ENCODE data around the gene NUDCD3.
A peak's percentile ranks its signal among the peaks of the same experiment; 100 is the strongest.

Gene NUDCD3

DNA sequence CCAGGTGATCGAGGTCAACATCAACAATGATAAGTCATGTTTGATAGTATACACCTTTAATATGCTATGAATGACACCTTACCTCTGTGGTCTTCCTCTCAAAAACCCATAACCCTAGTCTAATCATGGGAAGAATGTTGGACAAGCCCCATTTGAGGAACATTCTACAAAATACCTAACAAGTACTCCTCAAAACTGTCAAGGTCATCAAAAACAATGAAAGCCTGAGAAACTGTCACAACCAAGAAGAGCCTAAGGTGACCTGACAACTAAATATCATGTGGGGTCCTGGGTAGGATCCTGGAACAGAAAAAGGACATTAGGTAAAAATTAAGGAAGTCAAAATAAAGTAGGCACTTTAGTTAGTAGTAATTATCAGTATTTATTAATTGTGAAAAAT, 5.9 kb upstream of the NUDCD3 start:
- TF ChIP-seq L3MBTL2 (conservative IDR thresholded peaks at IDR 0.05) (no peak), SP1 (IDR thresholded peaks at IDR 0.05) (no peak), ZNF384 (IDR thresholded peaks at IDR 0.05) (no peak), FOXK2 (IDR thresholded peaks at IDR 0.05) (no peak), LEF1 (IDR thresholded peaks at IDR 0.05; ENCODE audit: borderline replicate concordance) (no peak), FOXM1 (IDR thresholded peaks at IDR 0.05; ENCODE audit: borderline replicate concordance) (no peak), CTBP1 (IDR thresholded peaks at IDR 0.05; ENCODE audit: borderline replicate concordance) (no peak), SUZ12 (IDR thresholded peaks at IDR 0.05) (no peak), BHLHE40 (IDR thresholded peaks at IDR 0.05; ENCODE audit: borderline replicate concordance) (no peak), TARDBP (IDR thresholded peaks at IDR 0.05) (no peak), ELF4 (IDR thresholded peaks at IDR 0.05) (no peak), HDGF (IDR thresholded peaks at IDR 0.05; ENCODE audit: borderline replicate concordance) (no peak), NFRKB (IDR thresholded peaks at IDR 0.05) (no peak), ARNT (IDR thresholded peaks at IDR 0.05) (no peak), FOXA1 (IDR thresholded peaks at IDR 0.05) (no peak)
- TF ChIP-seq, protein P1, sequence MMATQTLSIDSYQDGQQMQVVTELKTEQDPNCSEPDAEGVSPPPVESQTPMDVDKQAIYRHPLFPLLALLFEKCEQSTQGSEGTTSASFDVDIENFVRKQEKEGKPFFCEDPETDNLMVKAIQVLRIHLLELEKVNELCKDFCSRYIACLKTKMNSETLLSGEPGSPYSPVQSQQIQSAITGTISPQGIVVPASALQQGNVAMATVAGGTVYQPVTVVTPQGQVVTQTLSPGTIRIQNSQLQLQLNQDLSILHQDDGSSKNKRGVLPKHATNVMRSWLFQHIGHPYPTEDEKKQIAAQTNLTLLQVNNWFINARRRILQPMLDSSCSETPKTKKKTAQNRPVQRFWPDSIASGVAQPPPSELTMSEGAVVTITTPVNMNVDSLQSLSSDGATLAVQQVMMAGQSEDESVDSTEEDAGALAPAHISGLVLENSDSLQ (IDR thresholded peaks at IDR 0.05), result no peak
- ChIA-PET CTCF (no interaction called here), POLR2A (no interaction called here)
- DNase-seq (ENCODE audit: extremely low spot score), result no peak

DNA sequence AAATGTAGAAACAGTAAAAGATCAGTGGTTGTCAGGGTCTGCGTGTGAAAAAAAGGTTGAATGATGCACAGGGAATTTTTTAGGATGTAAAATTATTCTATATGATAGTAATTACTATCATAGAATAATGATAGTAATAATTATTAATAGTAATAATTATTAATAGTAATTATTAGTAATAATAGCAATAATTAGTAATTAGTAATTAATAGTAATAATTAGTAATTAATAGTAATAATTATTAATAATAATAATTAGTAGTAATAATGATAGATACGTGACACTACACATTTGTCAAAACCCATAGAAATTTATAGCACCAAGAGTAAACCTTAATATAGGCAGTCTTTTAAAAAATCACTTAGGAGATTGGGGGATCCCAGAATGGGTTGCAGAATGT, 4.5 kb upstream of the NUDCD3 start:
- TF ChIP-seq ELF4 (IDR thresholded peaks at IDR 0.05) (no peak), BHLHE40 (IDR thresholded peaks at IDR 0.05; ENCODE audit: borderline replicate concordance) (no peak)
- ChIA-PET CTCF (no interaction called here), POLR2A (no interaction called here)
- DNase-seq (ENCODE audit: extremely low spot score), result no peak

DNA sequence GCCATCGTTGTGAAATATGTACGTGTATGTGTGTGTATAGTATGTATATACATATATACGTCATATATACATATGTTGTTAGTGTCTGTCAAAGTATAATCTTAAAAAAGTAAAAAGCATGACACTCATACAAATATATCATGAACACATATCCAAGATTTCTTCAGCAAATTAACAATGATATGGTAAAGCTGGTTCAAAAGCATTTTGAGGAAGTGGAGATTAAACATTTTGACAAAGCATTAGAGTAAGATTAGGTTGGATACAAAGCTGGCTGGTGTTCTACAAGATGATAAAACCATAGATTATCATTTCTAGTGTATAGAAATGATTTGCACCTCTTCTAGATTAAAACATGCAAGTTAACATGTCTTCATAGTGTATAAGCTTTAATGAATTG, 771 bp upstream of the NUDCD3 start:
- ChIA-PET POLR2A (interaction anchor here (0.6 to 1.6 kb wide), 7 partner anchors 20 to 395 kb away, joined by 3 to 7 read pairs (median 3); partner anchors contain the start of genes DDX56 and OGDH), CTCF (interaction anchor here (2.0 kb wide), 1 partner anchor 74 kb away, joined by 4 read pairs; no protein-coding TSS in a partner anchor)
- TF ChIP-seq NFRKB (IDR thresholded peaks at IDR 0.05) (no peak), FOXA1 (IDR thresholded peaks at IDR 0.05) (no peak), SP1 (IDR thresholded peaks at IDR 0.05) (no peak), FOXM1 (IDR thresholded peaks at IDR 0.05; ENCODE audit: borderline replicate concordance) (no peak), TARDBP (IDR thresholded peaks at IDR 0.05) (no peak), HDGF (IDR thresholded peaks at IDR 0.05; ENCODE audit: borderline replicate concordance) (no peak), CTBP1 (IDR thresholded peaks at IDR 0.05; ENCODE audit: borderline replicate concordance) (no peak), LEF1 (IDR thresholded peaks at IDR 0.05; ENCODE audit: borderline replicate concordance) (no peak), L3MBTL2 (conservative IDR thresholded peaks at IDR 0.05) (no peak), BHLHE40 (IDR thresholded peaks at IDR 0.05; ENCODE audit: borderline replicate concordance) (no peak), SUZ12 (IDR thresholded peaks at IDR 0.05) (no peak), ARNT (IDR thresholded peaks at IDR 0.05) (no peak), ZNF384 (IDR thresholded peaks at IDR 0.05) (no peak), ELF4 (IDR thresholded peaks at IDR 0.05) (no peak)
- TF ChIP-seq, protein P1 (IDR thresholded peaks at IDR 0.05), result no peak
- no peak for DNase-seq (ENCODE audit: extremely low spot score)

DNA sequence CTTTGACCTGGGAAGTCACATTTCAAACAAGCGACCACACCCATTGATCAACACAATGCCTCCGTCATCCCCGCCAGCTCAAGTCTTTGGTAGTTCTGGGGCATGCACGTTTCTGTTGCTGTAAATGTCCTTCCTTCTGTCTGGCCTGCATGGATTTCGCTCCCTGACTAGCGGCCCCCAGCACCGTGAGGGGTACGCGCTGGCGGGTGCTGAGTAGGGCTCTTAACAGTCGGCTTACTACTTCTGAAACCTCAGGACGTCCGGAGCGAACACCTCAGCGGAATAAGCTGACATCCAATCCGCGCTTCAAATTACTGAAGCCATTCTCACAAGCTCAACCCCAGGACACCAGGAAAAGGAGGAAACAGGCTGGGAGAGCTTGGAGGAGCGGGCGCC, 505 bp downstream of the NUDCD3 start:
- TF ChIP-seq SUZ12 (IDR thresholded peaks at IDR 0.05) (no peak), CTBP1 (IDR thresholded peaks at IDR 0.05; ENCODE audit: borderline replicate concordance) (no peak), TARDBP (IDR thresholded peaks at IDR 0.05) (no peak), L3MBTL2 (conservative IDR thresholded peaks at IDR 0.05) (no peak), LEF1 (IDR thresholded peaks at IDR 0.05; ENCODE audit: borderline replicate concordance) (no peak), FOXK2 (IDR thresholded peaks at IDR 0.05) (no peak), HDGF (IDR thresholded peaks at IDR 0.05; ENCODE audit: borderline replicate concordance) (no peak), ZNF384 (IDR thresholded peaks at IDR 0.05) (no peak), ELF4 (IDR thresholded peaks at IDR 0.05) (no peak), NFRKB (IDR thresholded peaks at IDR 0.05) (no peak), FOXM1 (IDR thresholded peaks at IDR 0.05; ENCODE audit: borderline replicate concordance) (no peak), FOXA1 (IDR thresholded peaks at IDR 0.05) (no peak), BHLHE40 (IDR thresholded peaks at IDR 0.05; ENCODE audit: borderline replicate concordance) (no peak), ARNT (IDR thresholded peaks at IDR 0.05) (no peak)
- TF ChIP-seq, protein P1 (IDR thresholded peaks at IDR 0.05), result no peak
- CTCF ChIA-PET, result interaction anchor here (0.6 to 2.0 kb wide), 3 partner anchors 12 to 75 kb away, joined by 3 to 4 read pairs (median 4); no protein-coding TSS in a partner anchor
- DNase-seq (ENCODE audit: extremely low spot score), result no peak

DNA sequence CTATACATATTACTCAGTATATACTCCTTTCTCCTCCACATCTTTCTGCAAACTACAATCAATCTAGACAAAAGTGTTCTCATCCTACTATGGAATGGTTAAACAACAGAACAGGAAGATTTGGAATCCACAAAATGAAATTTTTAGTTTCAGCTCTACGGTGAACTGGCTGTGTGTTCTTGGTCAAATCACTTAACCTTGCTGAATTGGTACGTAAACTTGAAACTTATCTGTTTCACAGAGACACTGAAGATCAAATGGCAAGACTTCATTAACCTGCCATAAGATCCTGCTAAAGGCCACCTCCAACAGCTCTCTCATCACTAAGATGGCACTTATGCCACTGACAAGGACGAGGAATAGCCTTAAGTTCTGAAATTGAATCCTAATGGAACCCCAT, 1.5 kb downstream of the NUDCD3 start:
- TF ChIP-seq BHLHE40 (IDR thresholded peaks at IDR 0.05; ENCODE audit: borderline replicate concordance) (no peak), LEF1 (IDR thresholded peaks at IDR 0.05; ENCODE audit: borderline replicate concordance) (no peak)
- TF ChIP-seq, protein P1 (IDR thresholded peaks at IDR 0.05), result no peak
- no peak for DNase-seq (ENCODE audit: extremely low spot score)
- ChIA-PET CTCF (interaction anchor here (0.6 kb wide), 1 partner anchor 26 kb away, joined by 4 read pairs; no protein-coding TSS in a partner anchor), POLR2A (no interaction called here)

More for the DNA sequence above, 505 bp downstream of the NUDCD3 start:
- POLR2A ChIA-PET, result interaction anchor here (0.6 to 1.6 kb wide), 7 partner anchors 9 to 736 kb away, joined by 3 to 7 read pairs (median 3); no protein-coding TSS in a partner anchor

DNA sequence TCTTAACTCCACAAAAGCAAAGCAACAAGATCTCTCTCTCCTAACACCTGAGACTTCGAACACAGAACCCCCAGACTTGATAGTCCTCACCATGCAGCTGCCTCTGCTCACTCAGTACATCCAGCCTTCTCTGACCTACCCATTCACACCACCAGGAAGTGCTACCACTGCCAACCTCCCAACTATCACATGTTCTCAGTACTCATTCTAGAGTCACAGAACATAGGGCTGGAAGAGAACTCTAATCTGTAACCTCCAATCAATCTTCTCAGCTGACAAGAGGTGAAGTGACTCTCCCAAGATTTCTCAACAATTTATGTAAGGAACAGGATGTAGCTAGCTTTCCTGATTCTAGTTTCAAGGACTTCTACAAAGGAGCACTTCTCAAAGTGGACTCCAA, 3.8 kb downstream of the NUDCD3 start:
- no peak for TF ChIP-seq NFRKB (IDR thresholded peaks at IDR 0.05)
- no peak for TF ChIP-seq TARDBP (IDR thresholded peaks at IDR 0.05)
- TF ChIP-seq, protein P1 (IDR thresholded peaks at IDR 0.05), result peak; percentile 35; the same call in 1 of the 2 replicates
- no peak for TF ChIP-seq HDGF (IDR thresholded peaks at IDR 0.05; ENCODE audit: borderline replicate concordance)
- no peak for DNase-seq (ENCODE audit: extremely low spot score)
- ChIA-PET POLR2A (no interaction called here), CTCF (no interaction called here)

Measured in HEK293T (cell line).